Panc1 (cell line): ENCODE measurements around the gene RFC2. TPM values are rescaled to one million over a fixed set of nuclear protein-coding genes. Genes with fewer than 3 reads are reported as not detected.
A peak's percentile ranks its signal among the peaks of the same experiment; 100 is the strongest.

Experiments
- ATAC-seq: fragments of 200-7000 bp; cut with Tn5 transposase; 2 replicates; pipeline ENCODE4 v1.9.1; 2020; ENCODE audit warnings: mild to moderate bottlenecking, moderate library complexity
- BruUV-seq: library from RNA; stranded (reverse); fragments of 400-500 nt; replicated peaks from 2 replicates; lab custom pipeline; 2021; lab: Mats Ljungman, UMichigan
- CTCF ChIA-PET: fragments of 300-600 bp; sonication (Branson Sonifier 250); formaldehyde crosslinking; loops from one replicate; lab custom pipeline; 2022; ENCODE audit warnings: antibody characterized with exemption; lab: Charles Lee
- POLR2A ChIA-PET: fragments of 300-600 bp; sonication (Branson Sonifier 250); formaldehyde crosslinking; loops from one replicate; lab custom pipeline; 2022; ENCODE audit warnings: antibody characterized with exemption; lab: Charles Lee
- DNase-seq: peaks from one replicate; pipeline ENCODE4 v3.0.0-alpha.2; 2010; ENCODE audit warnings: low read depth, low spot score
- H3K27ac ChIP-seq: 2 replicates; pipeline ENCODE4 v1.5.1; 2011; ENCODE audit warnings: mild to moderate bottlenecking, low read length, inconsistent platforms
- H3K27me3 ChIP-seq: fragments of 200-500 bp; sonication (Bioruptor generic); 2 replicates; pipeline ENCODE4 v1.6.0; 2014; ENCODE audit warnings: low read length, inconsistent platforms; ENCODE audit not compliant: control insufficient read depth, insufficient read depth
- H3K36me3 ChIP-seq: fragments of 200-500 bp; sonication (Bioruptor generic); 2 replicates; pipeline ENCODE4 v1.5.1; 2014; ENCODE audit warnings: inconsistent platforms, mild to moderate bottlenecking, low read length, moderate library complexity; ENCODE audit not compliant: control insufficient read depth, insufficient read depth
- H3K4me1 ChIP-seq: 2 replicates; pipeline ENCODE4 v1.5.1; 2011; ENCODE audit warnings: inconsistent platforms, mild to moderate bottlenecking, low read length, moderate library complexity; ENCODE audit not compliant: control insufficient read depth, insufficient read depth
- H3K4me3 ChIP-seq, 2 experiments: 2 replicates each; pipeline ENCODE4 v1.5.1; 2011 to 2012; ENCODE audit warnings: low read depth in 2 of 2, low read length in 2 of 2, mild to moderate bottlenecking in 2 of 2, inconsistent platforms in 1 of 2, moderate library complexity in 1 of 2
- H3K9me3 ChIP-seq: fragments of 200-500 bp; sonication (Bioruptor generic); 2 replicates; pipeline ENCODE4 v1.5.1; 2014; ENCODE audit warnings: low read depth, mild to moderate bottlenecking, inconsistent platforms, low read length, moderate library complexity; ENCODE audit not compliant: control insufficient read depth, insufficient read depth
- POLR2AphosphoS5 ChIP-seq: IDR thresholded peaks from 2 replicates; pipeline ENCODE4 v1.6.1; 2012; ENCODE audit warnings: mild to moderate bottlenecking, low read depth, low read length, moderate library complexity
- SIN3A ChIP-seq: IDR thresholded peaks from 2 replicates; pipeline ENCODE4 v1.6.1; 2012; ENCODE audit warnings: low read depth, mild to moderate bottlenecking, low read length, moderate library complexity, borderline replicate concordance; ENCODE audit not compliant: insufficient read depth
- TCF7L2 ChIP-seq: IDR thresholded peaks from 2 replicates; pipeline ENCODE4 v1.6.1; 2011; ENCODE audit warnings: mild to moderate bottlenecking, low read depth, low read length, inconsistent platforms
- in situ Hi-C: cut with HindIII; loops from 2 replicates; pipeline ENCODE4 v1.10.0; 2016; ENCODE audit warnings: low sequenced_read_pairs, low pct_unique_long_range_greater_than_20kb
- intact Hi-C: fragments of 100-400 bp; cut with micrococcal nuclease; formaldehyde crosslinking; loops from one replicate; pipeline ENCODE4 v1.10.0; 2022; ENCODE audit not compliant: unreplicated experiment
- total RNA-seq: library from RNA; stranded (reverse); gene quantifications from one replicate; pipeline ENCODE4 v1.2.1, GENCODE V29; 2021; ENCODE audit not compliant: unreplicated experiment
- TF ChIP-seq, protein P1 (sequence below): fragments of 450-650 bp; IDR thresholded peaks from 2 replicates; pipeline ENCODE4 v1.5.1; 2017; ENCODE audit warnings: mild to moderate bottlenecking
- TF ChIP-seq, protein P2 (sequence below), 2 experiments: IDR thresholded peaks; 2 replicates each; pipeline ENCODE4 v1.6.1; 2011 to 2012; ENCODE audit warnings: low read depth in 2 of 2, control low read depth in 1 of 2, low read length in 1 of 2, mild to moderate bottlenecking in 1 of 2, moderate library complexity in 1 of 2; ENCODE audit not compliant: insufficient read depth in 1 of 2

The RFC2 gene
- total RNA-seq, 1 experiment from 2014 or later, result 56.2 TPM

GRCh38 chr7:74300926-74301325 is 46.7 kb upstream of the RFC2 start:
- TF ChIP-seq, protein P1, sequence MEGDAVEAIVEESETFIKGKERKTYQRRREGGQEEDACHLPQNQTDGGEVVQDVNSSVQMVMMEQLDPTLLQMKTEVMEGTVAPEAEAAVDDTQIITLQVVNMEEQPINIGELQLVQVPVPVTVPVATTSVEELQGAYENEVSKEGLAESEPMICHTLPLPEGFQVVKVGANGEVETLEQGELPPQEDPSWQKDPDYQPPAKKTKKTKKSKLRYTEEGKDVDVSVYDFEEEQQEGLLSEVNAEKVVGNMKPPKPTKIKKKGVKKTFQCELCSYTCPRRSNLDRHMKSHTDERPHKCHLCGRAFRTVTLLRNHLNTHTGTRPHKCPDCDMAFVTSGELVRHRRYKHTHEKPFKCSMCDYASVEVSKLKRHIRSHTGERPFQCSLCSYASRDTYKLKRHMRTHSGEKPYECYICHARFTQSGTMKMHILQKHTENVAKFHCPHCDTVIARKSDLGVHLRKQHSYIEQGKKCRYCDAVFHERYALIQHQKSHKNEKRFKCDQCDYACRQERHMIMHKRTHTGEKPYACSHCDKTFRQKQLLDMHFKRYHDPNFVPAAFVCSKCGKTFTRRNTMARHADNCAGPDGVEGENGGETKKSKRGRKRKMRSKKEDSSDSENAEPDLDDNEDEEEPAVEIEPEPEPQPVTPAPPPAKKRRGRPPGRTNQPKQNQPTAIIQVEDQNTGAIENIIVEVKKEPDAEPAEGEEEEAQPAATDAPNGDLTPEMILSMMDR, result no peak
- no peak for TF ChIP-seq TCF7L2
- in situ Hi-C loops, result no loop called here
- no peak for DNase-seq

DNA sequence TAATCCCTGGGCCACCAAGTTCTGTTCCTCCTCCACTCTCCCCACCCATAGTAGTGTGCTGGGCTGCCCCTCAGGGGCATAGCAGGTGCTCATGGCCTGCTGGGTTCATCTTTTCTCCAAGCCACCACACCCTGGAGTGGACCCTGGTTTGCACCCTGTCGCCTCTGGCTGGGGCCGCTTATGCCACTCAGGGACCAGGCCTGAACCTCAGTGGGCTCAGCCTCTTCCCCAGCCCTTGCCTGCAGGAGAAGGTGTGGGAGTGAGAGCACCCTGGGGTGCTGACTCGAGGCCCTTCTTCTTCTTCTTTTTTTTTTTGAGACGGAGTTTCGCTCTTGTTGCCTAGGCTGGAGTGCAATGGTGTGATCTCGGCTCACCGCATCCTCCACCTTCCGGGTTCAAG is 45.2 kb upstream of the RFC2 start:
- DNase-seq, result no peak
- H3K27ac ChIP-seq, result no peak overlapping the region
- in situ Hi-C loops, result no loop called here
- no TSS peak for BruUV-seq
- TF ChIP-seq SIN3A, result no peak
- H3K4me1 ChIP-seq, result peaks cover 10% of the 10 kb centered on the region
- no peaks in the 10 kb centered on the region for H3K36me3 ChIP-seq
- intact Hi-C loops, result no loop called here
- no peaks in the 10 kb centered on the region for H3K27me3 ChIP-seq
- H3K4me3 ChIP-seq, result no peak overlapping the region
- ChIA-PET CTCF (no interaction called here), POLR2A (interaction anchor here (0.7 kb wide), 1 partner anchor 206 kb away, joined by 4 read pairs; no protein-coding TSS in a partner anchor)
- ATAC-seq, result no peak
- no peaks in the 10 kb centered on the region for H3K9me3 ChIP-seq

More at GRCh38 chr7:74300926-74301325, 46.7 kb upstream of the RFC2 start:
- Histone ChIP-seq H3K27me3 (no peaks in the 10 kb centered on the region), H3K36me3 (no peaks in the 10 kb centered on the region), H3K9me3 (no peaks in the 10 kb centered on the region), H3K27ac (no peak overlapping the region), H3K4me3 (no peak overlapping the region), H3K4me1 (peaks cover 10% of the 10 kb centered on the region)
- POLR2A ChIA-PET, result no interaction called here
- no peak for ATAC-seq
- CTCF ChIA-PET, result no interaction called here
- intact Hi-C loops, result no loop called here
- BruUV-seq, result no TSS peak

DNA sequence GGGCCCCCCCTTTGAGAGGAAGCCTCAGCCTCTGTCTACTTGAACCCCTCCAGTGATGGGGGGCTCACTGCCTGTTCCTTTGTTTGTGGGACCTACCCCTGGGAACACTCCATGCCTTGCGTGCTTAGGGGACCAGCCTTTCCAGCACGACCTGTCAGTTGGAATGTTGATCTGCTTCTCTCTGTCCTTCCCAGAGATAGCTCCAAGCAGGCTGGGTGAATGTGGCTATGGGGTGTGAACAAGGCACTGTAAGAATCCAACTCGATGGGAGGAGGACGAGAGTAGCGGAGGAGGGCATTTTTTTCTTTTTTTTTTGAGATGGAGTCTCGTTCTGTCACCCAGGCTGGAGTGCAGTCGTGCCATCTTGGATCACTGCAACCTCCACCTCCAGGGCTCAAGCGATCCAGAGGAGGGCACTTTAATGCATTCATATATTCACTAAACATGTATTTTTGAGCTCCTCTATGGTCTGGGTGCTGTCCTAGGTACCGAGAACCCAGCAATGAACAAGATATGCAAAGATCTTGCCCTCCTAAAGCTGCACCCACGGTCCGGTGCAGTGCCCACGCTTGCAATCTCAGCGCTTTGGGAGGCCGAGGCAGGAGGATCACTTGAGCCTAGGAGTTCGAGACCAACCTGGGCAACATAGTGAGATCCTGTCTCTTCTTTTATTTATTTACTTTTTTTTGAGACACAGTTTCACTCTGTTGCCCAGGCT is 43.5 kb upstream of the RFC2 start:
- H3K27ac ChIP-seq, result no peak overlapping the region
- no TSS peak for BruUV-seq
- ATAC-seq (no peak), DNase-seq (no peak)
- POLR2A ChIA-PET, result interaction anchor here (0.6 kb wide), 1 partner anchor 1746 kb away, joined by 11 read pairs; no protein-coding TSS in a partner anchor
- H3K4me1 ChIP-seq, result peaks cover 19% of the 10 kb centered on the region
- H3K36me3 ChIP-seq, result no peaks in the 10 kb centered on the region
- no peaks in the 10 kb centered on the region for H3K9me3 ChIP-seq
- CTCF ChIA-PET, result interaction anchor here (0.6 to 0.7 kb wide), 2 partner anchors 10 to 153 kb away, joined by 3 to 5 read pairs; no protein-coding TSS in a partner anchor
- H3K4me3 ChIP-seq, result no peak overlapping the region
- intact Hi-C loops (no loop called here), in situ Hi-C loops (no loop called here)
- TF ChIP-seq, protein P2, sequence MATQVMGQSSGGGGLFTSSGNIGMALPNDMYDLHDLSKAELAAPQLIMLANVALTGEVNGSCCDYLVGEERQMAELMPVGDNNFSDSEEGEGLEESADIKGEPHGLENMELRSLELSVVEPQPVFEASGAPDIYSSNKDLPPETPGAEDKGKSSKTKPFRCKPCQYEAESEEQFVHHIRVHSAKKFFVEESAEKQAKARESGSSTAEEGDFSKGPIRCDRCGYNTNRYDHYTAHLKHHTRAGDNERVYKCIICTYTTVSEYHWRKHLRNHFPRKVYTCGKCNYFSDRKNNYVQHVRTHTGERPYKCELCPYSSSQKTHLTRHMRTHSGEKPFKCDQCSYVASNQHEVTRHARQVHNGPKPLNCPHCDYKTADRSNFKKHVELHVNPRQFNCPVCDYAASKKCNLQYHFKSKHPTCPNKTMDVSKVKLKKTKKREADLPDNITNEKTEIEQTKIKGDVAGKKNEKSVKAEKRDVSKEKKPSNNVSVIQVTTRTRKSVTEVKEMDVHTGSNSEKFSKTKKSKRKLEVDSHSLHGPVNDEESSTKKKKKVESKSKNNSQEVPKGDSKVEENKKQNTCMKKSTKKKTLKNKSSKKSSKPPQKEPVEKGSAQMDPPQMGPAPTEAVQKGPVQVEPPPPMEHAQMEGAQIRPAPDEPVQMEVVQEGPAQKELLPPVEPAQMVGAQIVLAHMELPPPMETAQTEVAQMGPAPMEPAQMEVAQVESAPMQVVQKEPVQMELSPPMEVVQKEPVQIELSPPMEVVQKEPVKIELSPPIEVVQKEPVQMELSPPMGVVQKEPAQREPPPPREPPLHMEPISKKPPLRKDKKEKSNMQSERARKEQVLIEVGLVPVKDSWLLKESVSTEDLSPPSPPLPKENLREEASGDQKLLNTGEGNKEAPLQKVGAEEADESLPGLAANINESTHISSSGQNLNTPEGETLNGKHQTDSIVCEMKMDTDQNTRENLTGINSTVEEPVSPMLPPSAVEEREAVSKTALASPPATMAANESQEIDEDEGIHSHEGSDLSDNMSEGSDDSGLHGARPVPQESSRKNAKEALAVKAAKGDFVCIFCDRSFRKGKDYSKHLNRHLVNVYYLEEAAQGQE (IDR thresholded peaks at IDR 0.05; ENCODE audit: insufficient read depth in 1 of 2, low read depth in 2 of 2, low read length in 1 of 2), result peak; percentile 76 to 83
- TF ChIP-seq, protein P1, result no peak
- TF ChIP-seq TCF7L2 (no peak), SIN3A (no peak), POLR2AphosphoS5 (no peak)
- no peaks in the 10 kb centered on the region for H3K27me3 ChIP-seq
